SHP77 treated with DMSO at 0.1 percent for 48 hours (cell line): ENCODE measurements around the gene MVB12B.

ENCODE experiments used
- DNase-seq: peaks from one replicate; lab custom pipeline; 2025; lab: John Stamatoyannopoulos, UW

MVB12B gene

GRCh38 chr9:126363847-126364671, 37.4 kb downstream of the MVB12B start:
- DNase-seq: no peak

GRCh38 chr9:126365780-126366179, 39.2 kb downstream of the MVB12B start:
- DNase-seq: no peak

GRCh38 chr9:126366366-126367011, 39.9 kb downstream of the MVB12B start:
- DNase-seq: no peak

GRCh38 chr9:126367139-126367538, 40.5 kb downstream of the MVB12B start:
- no peak for DNase-seq

GRCh38 chr9:126367616-126368015, 41.0 kb downstream of the MVB12B start:
- no peak for DNase-seq

- DNase-seq: no peak
Measured at GRCh38 chr9:126368020-126368419, 41.4 kb downstream of the MVB12B start.

- no peak for DNase-seq
Measured at GRCh38 chr9:126371007-126371870, 44.6 kb downstream of the MVB12B start.

- DNase-seq: no peak
Measured at GRCh38 chr9:126372716-126373115, 46.1 kb downstream of the MVB12B start.

GRCh38 chr9:126373241-126373640, 46.6 kb downstream of the MVB12B start:
- no peak for DNase-seq

- DNase-seq: no peak
Measured at GRCh38 chr9:126374366-126374781, 47.7 kb downstream of the MVB12B start.

- no peak for DNase-seq
Measured at GRCh38 chr9:126375386-126375785, 48.8 kb downstream of the MVB12B start.

- no peak for DNase-seq
Measured at GRCh38 chr9:126376311-126377175, 49.9 kb downstream of the MVB12B start.

GRCh38 chr9:126377176-126377509, 50.5 kb downstream of the MVB12B start:
- DNase-seq: no peak

GRCh38 chr9:126377536-126377935, 50.9 kb downstream of the MVB12B start:
- no peak for DNase-seq

GRCh38 chr9:126378761-126379160, 52.1 kb downstream of the MVB12B start:
- DNase-seq: no peak

- DNase-seq: no peak
Measured at GRCh38 chr9:126379661-126380360, 53.2 kb downstream of the MVB12B start.

- DNase-seq: no peak
Measured at GRCh38 chr9:126380447-126380846, 53.8 kb downstream of the MVB12B start.

- DNase-seq: no peak
Measured at GRCh38 chr9:126381195-126381594, 54.6 kb downstream of the MVB12B start.

GRCh38 chr9:126383406-126384046, 56.9 kb downstream of the MVB12B start:
- DNase-seq: no peak

- no peak for DNase-seq
Measured at GRCh38 chr9:126384926-126385325, 58.3 kb downstream of the MVB12B start.

- DNase-seq: no peak
Measured at GRCh38 chr9:126386088-126386487, 59.5 kb downstream of the MVB12B start.
